Measurements from ENCODE around the gene MTG1.

Gene MTG1

GRCh38 chr10:133394064-133394663 lies at the start of gene MTG1:
Gene MTG1 (plus strand): TSS chr10:133394157. CDS start chr10:133394221, 64 bp downstream.
- Histone ChIP-seq H3K4me3 (ENCODE audit: low read length) (peak within 1 kb of the TSS; percentile 60), H3K9me3 (ENCODE audit: control insufficient read depth, low read length) (no peaks in the 10 kb centered on the region), H3K36me3 (ENCODE audit: control insufficient read depth, insufficient read depth, low read length) (no peaks in the 10 kb centered on the region), H3K4me1 (ENCODE audit: control insufficient read depth, insufficient read depth, low read length) (peaks cover 6% of the 10 kb centered on the region), H3K9ac (ENCODE audit: low read length) (peak within 1 kb of the TSS; percentile 90), H3K27me3 (ENCODE audit: control insufficient read depth, insufficient read depth, low read length) (no peaks in the 10 kb centered on the region)

- peaks cover 13% of the 10 kb centered on the region for H3K4me1 ChIP-seq (ENCODE audit: control insufficient read depth, insufficient read depth, low read length)
- H3K9me3 ChIP-seq (ENCODE audit: control insufficient read depth, low read length) = no peaks in the 10 kb centered on the region
- peaks cover 16% of the 10 kb centered on the region for H3K27me3 ChIP-seq (ENCODE audit: control insufficient read depth, insufficient read depth, low read length)
- no peaks in the 10 kb centered on the region for H3K36me3 ChIP-seq (ENCODE audit: control insufficient read depth, insufficient read depth, low read length)
- H3K9ac ChIP-seq (ENCODE audit: low read length) = no peak overlapping the region
- H3K4me3 ChIP-seq (ENCODE audit: low read length) = no peak overlapping the region
Measured at GRCh38 chr10:133344236-133344635, 49.7 kb upstream of the MTG1 start.

- Histone ChIP-seq H3K4me3 (ENCODE audit: low read length) (no peak overlapping the region), H3K9ac (ENCODE audit: low read length) (no peak overlapping the region), H3K9me3 (ENCODE audit: control insufficient read depth, low read length) (no peaks in the 10 kb centered on the region), H3K27me3 (ENCODE audit: control insufficient read depth, insufficient read depth, low read length) (peaks cover 16% of the 10 kb centered on the region), H3K4me1 (ENCODE audit: control insufficient read depth, insufficient read depth, low read length) (peaks cover 13% of the 10 kb centered on the region), H3K36me3 (ENCODE audit: control insufficient read depth, insufficient read depth, low read length) (no peaks in the 10 kb centered on the region)
Measured at GRCh38 chr10:133346413-133346812, 47.5 kb upstream of the MTG1 start.

- H3K36me3 ChIP-seq (ENCODE audit: control insufficient read depth, insufficient read depth, low read length) = no peaks in the 10 kb centered on the region
- no peak overlapping the region for H3K4me3 ChIP-seq (ENCODE audit: low read length)
- peaks cover 13% of the 10 kb centered on the region for H3K4me1 ChIP-seq (ENCODE audit: control insufficient read depth, insufficient read depth, low read length)
- H3K9me3 ChIP-seq (ENCODE audit: control insufficient read depth, low read length) = no peaks in the 10 kb centered on the region
- peaks cover 9% of the 10 kb centered on the region for H3K27me3 ChIP-seq (ENCODE audit: control insufficient read depth, insufficient read depth, low read length)
- H3K9ac ChIP-seq (ENCODE audit: low read length) = no peak overlapping the region
Measured at GRCh38 chr10:133347710-133348517, 46.0 kb upstream of the MTG1 start.

- Histone ChIP-seq H3K9ac (ENCODE audit: low read length) (no peak overlapping the region), H3K27me3 (ENCODE audit: control insufficient read depth, insufficient read depth, low read length) (peaks cover 3% of the 10 kb centered on the region), H3K9me3 (ENCODE audit: control insufficient read depth, low read length) (no peaks in the 10 kb centered on the region), H3K4me3 (ENCODE audit: low read length) (no peak overlapping the region), H3K4me1 (ENCODE audit: control insufficient read depth, insufficient read depth, low read length) (peaks cover 13% of the 10 kb centered on the region), H3K36me3 (ENCODE audit: control insufficient read depth, insufficient read depth, low read length) (no peaks in the 10 kb centered on the region)
Measured at GRCh38 chr10:133349160-133349568, 44.8 kb upstream of the MTG1 start.

- Histone ChIP-seq H3K9ac (ENCODE audit: low read length) (no peak overlapping the region), H3K27me3 (ENCODE audit: control insufficient read depth, insufficient read depth, low read length) (peaks cover 3% of the 10 kb centered on the region), H3K4me1 (ENCODE audit: control insufficient read depth, insufficient read depth, low read length) (peaks cover 13% of the 10 kb centered on the region), H3K4me3 (ENCODE audit: low read length) (no peak overlapping the region), H3K36me3 (ENCODE audit: control insufficient read depth, insufficient read depth, low read length) (no peaks in the 10 kb centered on the region), H3K9me3 (ENCODE audit: control insufficient read depth, low read length) (no peaks in the 10 kb centered on the region)
Measured at GRCh38 chr10:133349577-133350011, 44.4 kb upstream of the MTG1 start.

GRCh38 chr10:133350283-133350949 lies 43.5 kb upstream of the MTG1 start:
- H3K27me3 ChIP-seq (ENCODE audit: control insufficient read depth, insufficient read depth, low read length) = peaks cover 3% of the 10 kb centered on the region
- H3K9ac ChIP-seq (ENCODE audit: low read length) = no peak overlapping the region
- H3K4me1 ChIP-seq (ENCODE audit: control insufficient read depth, insufficient read depth, low read length) = peaks cover 13% of the 10 kb centered on the region
- H3K9me3 ChIP-seq (ENCODE audit: control insufficient read depth, low read length) = no peaks in the 10 kb centered on the region
- H3K36me3 ChIP-seq (ENCODE audit: control insufficient read depth, insufficient read depth, low read length) = no peaks in the 10 kb centered on the region
- H3K4me3 ChIP-seq (ENCODE audit: low read length) = no peak overlapping the region

- H3K27me3 ChIP-seq (ENCODE audit: control insufficient read depth, insufficient read depth, low read length) = peaks cover 3% of the 10 kb centered on the region
- no peaks in the 10 kb centered on the region for H3K36me3 ChIP-seq (ENCODE audit: control insufficient read depth, insufficient read depth, low read length)
- no peak overlapping the region for H3K4me3 ChIP-seq (ENCODE audit: low read length)
- no peaks in the 10 kb centered on the region for H3K9me3 ChIP-seq (ENCODE audit: control insufficient read depth, low read length)
- no peak overlapping the region for H3K9ac ChIP-seq (ENCODE audit: low read length)
- H3K4me1 ChIP-seq (ENCODE audit: control insufficient read depth, insufficient read depth, low read length) = peaks cover 13% of the 10 kb centered on the region
Measured at GRCh38 chr10:133350950-133351329, 43.0 kb upstream of the MTG1 start.

GRCh38 chr10:133351408-133352318 lies 42.3 kb upstream of the MTG1 start:
- H3K36me3 ChIP-seq (ENCODE audit: control insufficient read depth, insufficient read depth, low read length) = no peaks in the 10 kb centered on the region
- H3K4me3 ChIP-seq (ENCODE audit: low read length) = no peak overlapping the region
- H3K9ac ChIP-seq (ENCODE audit: low read length) = no peak overlapping the region
- peaks cover 3% of the 10 kb centered on the region for H3K27me3 ChIP-seq (ENCODE audit: control insufficient read depth, insufficient read depth, low read length)
- no peaks in the 10 kb centered on the region for H3K9me3 ChIP-seq (ENCODE audit: control insufficient read depth, low read length)
- H3K4me1 ChIP-seq (ENCODE audit: control insufficient read depth, insufficient read depth, low read length) = peaks cover 12% of the 10 kb centered on the region

- H3K36me3 ChIP-seq (ENCODE audit: control insufficient read depth, insufficient read depth, low read length) = no peaks in the 10 kb centered on the region
- H3K4me1 ChIP-seq (ENCODE audit: control insufficient read depth, insufficient read depth, low read length) = peaks cover 10% of the 10 kb centered on the region
- peaks cover 8% of the 10 kb centered on the region for H3K27me3 ChIP-seq (ENCODE audit: control insufficient read depth, insufficient read depth, low read length)
- no peaks in the 10 kb centered on the region for H3K9me3 ChIP-seq (ENCODE audit: control insufficient read depth, low read length)
- no peak overlapping the region for H3K4me3 ChIP-seq (ENCODE audit: low read length)
- H3K9ac ChIP-seq (ENCODE audit: low read length) = no peak overlapping the region
Measured at GRCh38 chr10:133353202-133353959, 40.6 kb upstream of the MTG1 start.

- H3K4me1 ChIP-seq (ENCODE audit: control insufficient read depth, insufficient read depth, low read length) = peaks cover 14% of the 10 kb centered on the region
- no peak overlapping the region for H3K4me3 ChIP-seq (ENCODE audit: low read length)
- H3K27me3 ChIP-seq (ENCODE audit: control insufficient read depth, insufficient read depth, low read length) = peaks cover 8% of the 10 kb centered on the region
- H3K36me3 ChIP-seq (ENCODE audit: control insufficient read depth, insufficient read depth, low read length) = no peaks in the 10 kb centered on the region
- H3K9me3 ChIP-seq (ENCODE audit: control insufficient read depth, low read length) = no peaks in the 10 kb centered on the region
- no peak overlapping the region for H3K9ac ChIP-seq (ENCODE audit: low read length)
Measured at GRCh38 chr10:133353988-133354605, 39.9 kb upstream of the MTG1 start.
